ENCODE measurements around the gene ZBED4. TPM values are rescaled to one million over a fixed set of nuclear protein-coding genes. Genes with fewer than 3 reads are reported as not detected.

The ZBED4 gene
- total RNA-seq, 1 experiment from 2014 or later = 29.2 TPM

DNA sequence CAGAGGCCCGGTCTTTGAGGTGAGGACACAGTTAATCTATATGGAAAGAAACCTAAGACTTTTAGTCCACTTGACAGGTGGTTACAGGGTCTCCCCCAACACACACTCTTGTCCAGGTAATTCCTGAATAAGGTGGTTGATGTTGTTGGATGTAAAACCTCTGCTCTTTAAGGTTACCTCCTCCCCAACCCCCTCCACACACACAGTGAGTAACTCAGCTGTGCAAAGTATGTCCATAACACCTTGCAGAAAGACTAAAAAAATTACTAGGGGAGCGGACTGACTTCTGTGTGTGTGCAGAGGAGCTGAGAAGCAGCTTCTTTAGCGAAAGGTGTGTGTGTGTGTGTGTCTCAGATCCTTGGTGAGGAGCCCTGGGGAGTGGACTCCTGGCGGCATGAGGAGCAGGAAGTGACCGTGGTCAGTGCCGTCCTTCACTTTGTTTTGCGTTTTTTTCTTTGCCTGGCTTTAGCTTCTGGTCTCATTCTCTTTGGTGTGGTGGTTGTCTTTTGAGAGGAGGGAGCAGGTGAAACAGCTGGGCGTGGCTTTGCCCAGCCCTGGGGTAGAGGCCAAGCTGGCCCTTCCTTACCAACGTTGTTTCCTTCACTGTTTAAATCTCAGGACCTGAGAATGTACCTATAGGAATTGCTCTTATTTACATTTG, 1.7 kb downstream of the ZBED4 start (continued):
- TF ChIP-seq, protein P1, sequence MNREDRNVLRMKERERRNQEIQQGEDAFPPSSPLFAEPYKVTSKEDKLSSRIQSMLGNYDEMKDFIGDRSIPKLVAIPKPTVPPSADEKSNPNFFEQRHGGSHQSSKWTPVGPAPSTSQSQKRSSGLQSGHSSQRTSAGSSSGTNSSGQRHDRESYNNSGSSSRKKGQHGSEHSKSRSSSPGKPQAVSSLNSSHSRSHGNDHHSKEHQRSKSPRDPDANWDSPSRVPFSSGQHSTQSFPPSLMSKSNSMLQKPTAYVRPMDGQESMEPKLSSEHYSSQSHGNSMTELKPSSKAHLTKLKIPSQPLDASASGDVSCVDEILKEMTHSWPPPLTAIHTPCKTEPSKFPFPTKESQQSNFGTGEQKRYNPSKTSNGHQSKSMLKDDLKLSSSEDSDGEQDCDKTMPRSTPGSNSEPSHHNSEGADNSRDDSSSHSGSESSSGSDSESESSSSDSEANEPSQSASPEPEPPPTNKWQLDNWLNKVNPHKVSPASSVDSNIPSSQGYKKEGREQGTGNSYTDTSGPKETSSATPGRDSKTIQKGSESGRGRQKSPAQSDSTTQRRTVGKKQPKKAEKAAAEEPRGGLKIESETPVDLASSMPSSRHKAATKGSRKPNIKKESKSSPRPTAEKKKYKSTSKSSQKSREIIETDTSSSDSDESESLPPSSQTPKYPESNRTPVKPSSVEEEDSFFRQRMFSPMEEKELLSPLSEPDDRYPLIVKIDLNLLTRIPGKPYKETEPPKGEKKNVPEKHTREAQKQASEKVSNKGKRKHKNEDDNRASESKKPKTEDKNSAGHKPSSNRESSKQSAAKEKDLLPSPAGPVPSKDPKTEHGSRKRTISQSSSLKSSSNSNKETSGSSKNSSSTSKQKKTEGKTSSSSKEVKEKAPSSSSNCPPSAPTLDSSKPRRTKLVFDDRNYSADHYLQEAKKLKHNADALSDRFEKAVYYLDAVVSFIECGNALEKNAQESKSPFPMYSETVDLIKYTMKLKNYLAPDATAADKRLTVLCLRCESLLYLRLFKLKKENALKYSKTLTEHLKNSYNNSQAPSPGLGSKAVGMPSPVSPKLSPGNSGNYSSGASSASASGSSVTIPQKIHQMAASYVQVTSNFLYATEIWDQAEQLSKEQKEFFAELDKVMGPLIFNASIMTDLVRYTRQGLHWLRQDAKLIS (CRISPR knock-in tag; IDR thresholded peaks at IDR 0.05; ENCODE audit: borderline replicate concordance) = no peak
- TF ChIP-seq, protein P2, sequence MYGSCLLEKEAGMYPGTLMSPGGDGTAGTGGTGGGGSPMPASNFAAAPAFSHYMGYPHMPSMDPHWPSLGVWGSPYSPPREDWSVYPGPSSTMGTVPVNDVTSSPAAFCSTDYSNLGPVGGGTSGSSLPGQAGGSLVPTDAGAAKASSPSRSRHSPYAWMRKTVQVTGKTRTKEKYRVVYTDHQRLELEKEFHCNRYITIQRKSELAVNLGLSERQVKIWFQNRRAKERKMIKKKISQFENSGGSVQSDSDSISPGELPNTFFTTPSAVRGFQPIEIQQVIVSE (CRISPR knock-in tag; IDR thresholded peaks at IDR 0.05; ENCODE audit: borderline replicate concordance) = no peak
- TF ChIP-seq, protein P3, sequence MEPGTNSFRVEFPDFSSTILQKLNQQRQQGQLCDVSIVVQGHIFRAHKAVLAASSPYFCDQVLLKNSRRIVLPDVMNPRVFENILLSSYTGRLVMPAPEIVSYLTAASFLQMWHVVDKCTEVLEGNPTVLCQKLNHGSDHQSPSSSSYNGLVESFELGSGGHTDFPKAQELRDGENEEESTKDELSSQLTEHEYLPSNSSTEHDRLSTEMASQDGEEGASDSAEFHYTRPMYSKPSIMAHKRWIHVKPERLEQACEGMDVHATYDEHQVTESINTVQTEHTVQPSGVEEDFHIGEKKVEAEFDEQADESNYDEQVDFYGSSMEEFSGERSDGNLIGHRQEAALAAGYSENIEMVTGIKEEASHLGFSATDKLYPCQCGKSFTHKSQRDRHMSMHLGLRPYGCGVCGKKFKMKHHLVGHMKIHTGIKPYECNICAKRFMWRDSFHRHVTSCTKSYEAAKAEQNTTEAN (CRISPR knock-in tag; IDR thresholded peaks at IDR 0.05) = no peak
- TF ChIP-seq ZBTB21 (CRISPR knock-in tag; IDR thresholded peaks at IDR 0.05; ENCODE audit: borderline replicate concordance) (no peak), NFYB (CRISPR knock-in tag; conservative IDR thresholded peaks at IDR 0.05; ENCODE audit: low read depth) (no peak), ESRRA (CRISPR knock-in tag; IDR thresholded peaks at IDR 0.05; ENCODE audit: borderline replicate concordance) (no peak), KAT7 (CRISPR knock-in tag; IDR thresholded peaks at IDR 0.05; ENCODE audit: borderline replicate concordance) (no peak), FOXP1 (CRISPR knock-in tag; IDR thresholded peaks at IDR 0.05; ENCODE audit: borderline replicate concordance) (no peak), ZNF263 (CRISPR knock-in tag; IDR thresholded peaks at IDR 0.05; ENCODE audit: low read depth) (no peak), TEAD4 (CRISPR knock-in tag; IDR thresholded peaks at IDR 0.05) (no peak), ZNF396 (CRISPR knock-in tag; IDR thresholded peaks at IDR 0.05; ENCODE audit: borderline replicate concordance) (no peak), SMAD3 (CRISPR knock-in tag; IDR thresholded peaks at IDR 0.05; ENCODE audit: borderline replicate concordance) (no peak)
- TF ChIP-seq, protein P4, sequence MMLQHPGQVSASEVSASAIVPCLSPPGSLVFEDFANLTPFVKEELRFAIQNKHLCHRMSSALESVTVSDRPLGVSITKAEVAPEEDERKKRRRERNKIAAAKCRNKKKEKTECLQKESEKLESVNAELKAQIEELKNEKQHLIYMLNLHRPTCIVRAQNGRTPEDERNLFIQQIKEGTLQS (CRISPR knock-in tag; conservative IDR thresholded peaks at IDR 0.05) = no peak
- TF ChIP-seq, protein P5, sequence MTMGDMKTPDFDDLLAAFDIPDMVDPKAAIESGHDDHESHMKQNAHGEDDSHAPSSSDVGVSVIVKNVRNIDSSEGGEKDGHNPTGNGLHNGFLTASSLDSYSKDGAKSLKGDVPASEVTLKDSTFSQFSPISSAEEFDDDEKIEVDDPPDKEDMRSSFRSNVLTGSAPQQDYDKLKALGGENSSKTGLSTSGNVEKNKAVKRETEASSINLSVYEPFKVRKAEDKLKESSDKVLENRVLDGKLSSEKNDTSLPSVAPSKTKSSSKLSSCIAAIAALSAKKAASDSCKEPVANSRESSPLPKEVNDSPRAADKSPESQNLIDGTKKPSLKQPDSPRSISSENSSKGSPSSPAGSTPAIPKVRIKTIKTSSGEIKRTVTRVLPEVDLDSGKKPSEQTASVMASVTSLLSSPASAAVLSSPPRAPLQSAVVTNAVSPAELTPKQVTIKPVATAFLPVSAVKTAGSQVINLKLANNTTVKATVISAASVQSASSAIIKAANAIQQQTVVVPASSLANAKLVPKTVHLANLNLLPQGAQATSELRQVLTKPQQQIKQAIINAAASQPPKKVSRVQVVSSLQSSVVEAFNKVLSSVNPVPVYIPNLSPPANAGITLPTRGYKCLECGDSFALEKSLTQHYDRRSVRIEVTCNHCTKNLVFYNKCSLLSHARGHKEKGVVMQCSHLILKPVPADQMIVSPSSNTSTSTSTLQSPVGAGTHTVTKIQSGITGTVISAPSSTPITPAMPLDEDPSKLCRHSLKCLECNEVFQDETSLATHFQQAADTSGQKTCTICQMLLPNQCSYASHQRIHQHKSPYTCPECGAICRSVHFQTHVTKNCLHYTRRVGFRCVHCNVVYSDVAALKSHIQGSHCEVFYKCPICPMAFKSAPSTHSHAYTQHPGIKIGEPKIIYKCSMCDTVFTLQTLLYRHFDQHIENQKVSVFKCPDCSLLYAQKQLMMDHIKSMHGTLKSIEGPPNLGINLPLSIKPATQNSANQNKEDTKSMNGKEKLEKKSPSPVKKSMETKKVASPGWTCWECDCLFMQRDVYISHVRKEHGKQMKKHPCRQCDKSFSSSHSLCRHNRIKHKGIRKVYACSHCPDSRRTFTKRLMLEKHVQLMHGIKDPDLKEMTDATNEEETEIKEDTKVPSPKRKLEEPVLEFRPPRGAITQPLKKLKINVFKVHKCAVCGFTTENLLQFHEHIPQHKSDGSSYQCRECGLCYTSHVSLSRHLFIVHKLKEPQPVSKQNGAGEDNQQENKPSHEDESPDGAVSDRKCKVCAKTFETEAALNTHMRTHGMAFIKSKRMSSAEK (CRISPR knock-in tag; IDR thresholded peaks at IDR 0.05; ENCODE audit: borderline replicate concordance) = no peak
- TF ChIP-seq, protein P6, sequence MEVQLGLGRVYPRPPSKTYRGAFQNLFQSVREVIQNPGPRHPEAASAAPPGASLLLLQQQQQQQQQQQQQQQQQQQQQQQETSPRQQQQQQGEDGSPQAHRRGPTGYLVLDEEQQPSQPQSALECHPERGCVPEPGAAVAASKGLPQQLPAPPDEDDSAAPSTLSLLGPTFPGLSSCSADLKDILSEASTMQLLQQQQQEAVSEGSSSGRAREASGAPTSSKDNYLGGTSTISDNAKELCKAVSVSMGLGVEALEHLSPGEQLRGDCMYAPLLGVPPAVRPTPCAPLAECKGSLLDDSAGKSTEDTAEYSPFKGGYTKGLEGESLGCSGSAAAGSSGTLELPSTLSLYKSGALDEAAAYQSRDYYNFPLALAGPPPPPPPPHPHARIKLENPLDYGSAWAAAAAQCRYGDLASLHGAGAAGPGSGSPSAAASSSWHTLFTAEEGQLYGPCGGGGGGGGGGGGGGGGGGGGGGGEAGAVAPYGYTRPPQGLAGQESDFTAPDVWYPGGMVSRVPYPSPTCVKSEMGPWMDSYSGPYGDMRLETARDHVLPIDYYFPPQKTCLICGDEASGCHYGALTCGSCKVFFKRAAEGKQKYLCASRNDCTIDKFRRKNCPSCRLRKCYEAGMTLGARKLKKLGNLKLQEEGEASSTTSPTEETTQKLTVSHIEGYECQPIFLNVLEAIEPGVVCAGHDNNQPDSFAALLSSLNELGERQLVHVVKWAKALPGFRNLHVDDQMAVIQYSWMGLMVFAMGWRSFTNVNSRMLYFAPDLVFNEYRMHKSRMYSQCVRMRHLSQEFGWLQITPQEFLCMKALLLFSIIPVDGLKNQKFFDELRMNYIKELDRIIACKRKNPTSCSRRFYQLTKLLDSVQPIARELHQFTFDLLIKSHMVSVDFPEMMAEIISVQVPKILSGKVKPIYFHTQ (CRISPR knock-in tag; IDR thresholded peaks at IDR 0.05) = no peak
- TF ChIP-seq, protein P7, sequence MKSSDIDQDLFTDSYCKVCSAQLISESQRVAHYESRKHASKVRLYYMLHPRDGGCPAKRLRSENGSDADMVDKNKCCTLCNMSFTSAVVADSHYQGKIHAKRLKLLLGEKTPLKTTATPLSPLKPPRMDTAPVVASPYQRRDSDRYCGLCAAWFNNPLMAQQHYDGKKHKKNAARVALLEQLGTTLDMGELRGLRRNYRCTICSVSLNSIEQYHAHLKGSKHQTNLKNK (CRISPR knock-in tag; IDR thresholded peaks at IDR 0.05) = no peak
